Esophagus (tissue), 2 donors: Measurements from ENCODE around the gene IMP3. TPM values are rescaled to one million over a fixed set of nuclear protein-coding genes. Genes with fewer than 3 reads are reported as not detected.

ENCODE experiments used
- H3K27ac ChIP-seq, 2 donors: one replicate each; pipeline ENCODE4 v1.5.1; 2013; ENCODE audit warnings: low read depth in 2 of 2, mild to moderate bottlenecking in 2 of 2, inconsistent platforms in 1 of 2, low read length in 1 of 2, moderate library complexity in 1 of 2
- H3K27me3 ChIP-seq, 2 donors: one replicate each; pipeline ENCODE4 v1.6.1; 2013; ENCODE audit warnings: low read length in 2 of 2, control low read depth in 1 of 2, mild to moderate bottlenecking in 1 of 2; ENCODE audit not compliant: insufficient read depth in 2 of 2, control insufficient read depth in 1 of 2
- H3K36me3 ChIP-seq, 2 donors: one replicate each; pipeline ENCODE4 v1.6.1; 2013; ENCODE audit warnings: low read length in 1 of 2; ENCODE audit not compliant: control insufficient read depth in 2 of 2, insufficient read depth in 2 of 2
- H3K4me1 ChIP-seq, 2 donors: one replicate each; pipeline ENCODE4 v1.6.1; 2013; ENCODE audit warnings: low read length in 1 of 2; ENCODE audit not compliant: control insufficient read depth in 2 of 2, insufficient read depth in 2 of 2
- H3K4me3 ChIP-seq, 2 donors: one replicate each; pipeline ENCODE4 v1.5.1; 2013; ENCODE audit warnings: low read length in 2 of 2, mild to moderate bottlenecking in 2 of 2, low read depth in 1 of 2, moderate library complexity in 1 of 2
- H3K9me3 ChIP-seq, 2 donors: one replicate each; pipeline ENCODE4 v1.6.1; 2013; ENCODE audit warnings: mild to moderate bottlenecking in 2 of 2, low read depth in 1 of 2, low read length in 1 of 2, moderate library complexity in 1 of 2; ENCODE audit not compliant: control insufficient read depth in 2 of 2, insufficient read depth in 1 of 2
- WGBS, 2 donors: extraction: QIAGEN DNeasy Blood & Tissue Kit; methylation state at CpG; one replicate each; pipeline ENCODE4 v1.1.7; 2013; 5-methylcytosine and 5-hydroxymethylcytosine counted together
- polyA plus RNA-seq, 2 donors: library from polyadenylated mRNA; stranded (reverse); fragments of 200-250 nt; gene quantifications; one replicate each; pipeline ENCODE4 v1.2.3, GENCODE V29; 2013
- donor health status: healthy with polysubstance abuse.
- donor health status: Bipolar disorder and iron deficiency.

Gene IMP3
- polyA plus RNA-seq, 2 donors = 59.4 to 91.1 TPM

DNA sequence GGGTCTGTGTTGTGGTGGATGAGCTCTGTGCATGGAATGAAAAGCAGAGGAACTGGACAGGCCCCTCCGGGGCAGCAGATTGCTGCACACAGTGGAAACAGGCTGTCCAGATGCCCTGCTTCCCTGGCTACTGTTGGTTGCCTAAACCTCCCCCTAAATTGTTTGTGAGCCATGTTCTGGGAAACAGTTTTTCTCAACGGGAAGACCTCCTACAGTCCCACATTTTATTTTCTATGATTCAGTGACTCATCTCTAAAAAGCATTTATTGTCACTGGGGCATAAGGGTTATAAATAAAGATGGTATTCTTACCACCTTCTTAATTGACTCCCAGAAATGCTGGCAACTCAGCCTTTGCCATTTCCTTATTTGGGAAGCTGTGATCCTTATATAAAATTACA, 40.6 kb downstream of the IMP3 start:
- Histone ChIP-seq H3K27ac (peak overlapping the region in 1 of 2 donors; percentile 3), H3K4me3 (no peak overlapping the region), H3K4me1 (no peaks in the 10 kb centered on the region), H3K27me3 (no peaks in the 10 kb centered on the region), H3K9me3 (no peaks in the 10 kb centered on the region), H3K36me3 (peaks cover 3 to 17% of the 10 kb centered on the region in 2 donors)
- WGBS, 2 donors = 54 to 60% methylated on average over 2 of the region's 2 CpGs

DNA sequence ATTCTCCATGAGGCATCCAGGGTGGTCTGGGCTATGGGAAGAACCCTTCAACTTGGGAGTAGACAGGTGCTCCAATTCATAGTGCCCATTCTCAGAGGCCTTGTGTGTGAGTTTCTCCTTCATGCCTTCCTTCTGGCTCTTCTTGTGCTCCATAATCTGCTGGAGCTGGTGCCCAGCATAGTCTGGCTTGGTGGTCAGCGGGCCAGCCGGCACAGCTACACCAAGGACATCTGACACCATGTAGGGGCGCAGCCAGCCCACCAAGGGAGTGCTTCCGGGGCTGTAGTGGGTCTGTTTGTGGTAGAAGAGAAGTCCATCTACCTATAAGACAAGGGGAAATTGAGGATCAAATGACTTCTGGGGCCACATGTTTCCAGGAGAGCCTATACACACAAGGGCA, 41.7 kb downstream of the IMP3 start:
- H3K4me1 ChIP-seq = no peaks in the 10 kb centered on the region
- no peak overlapping the region for H3K27ac ChIP-seq
- H3K4me3 ChIP-seq = no peak overlapping the region
- H3K27me3 ChIP-seq = no peaks in the 10 kb centered on the region
- no peaks in the 10 kb centered on the region for H3K9me3 ChIP-seq
- peaks cover 3 to 18% of the 10 kb centered on the region in 2 donors for H3K36me3 ChIP-seq
- WGBS, 2 donors = 93% methylated on average over 4 of the region's 4 CpGs

DNA sequence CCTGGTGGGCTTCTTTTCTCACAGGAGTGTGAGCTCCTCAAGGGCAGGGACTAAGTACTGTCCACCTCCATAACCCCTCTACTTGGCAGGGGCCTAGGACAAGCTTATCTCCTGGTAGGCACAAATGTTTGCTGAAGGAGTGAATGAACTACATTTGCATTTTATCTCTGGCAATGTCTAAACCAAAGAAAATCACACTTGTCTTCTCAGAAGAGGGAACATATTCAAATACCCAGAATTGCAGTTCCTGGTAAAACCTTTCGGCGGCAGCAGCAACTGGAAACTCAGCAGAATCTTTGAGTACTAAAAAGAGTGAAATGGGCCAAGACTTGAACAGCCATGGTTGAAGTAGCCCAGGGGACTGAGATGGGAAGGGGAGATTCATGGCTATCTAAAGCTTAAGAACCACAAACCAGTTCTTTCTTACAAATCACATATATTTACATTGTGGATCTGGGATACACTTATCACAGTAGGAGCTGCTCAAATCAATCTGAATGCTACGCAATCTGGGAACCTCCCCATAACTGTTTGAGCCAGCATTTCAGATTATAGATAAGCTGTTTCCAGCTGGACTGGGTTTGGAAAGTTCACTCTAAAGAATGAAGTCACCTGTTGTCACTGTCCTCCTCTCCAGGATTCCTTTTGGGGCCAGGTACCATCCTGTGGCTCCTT, 42.2 kb downstream of the IMP3 start:
- Histone ChIP-seq H3K27ac (no peak overlapping the region), H3K9me3 (no peaks in the 10 kb centered on the region), H3K4me1 (no peaks in the 10 kb centered on the region), H3K4me3 (no peak overlapping the region), H3K27me3 (no peaks in the 10 kb centered on the region), H3K36me3 (peaks cover 3 to 18% of the 10 kb centered on the region in 2 donors)
- WGBS, 2 donors = 73% methylated on average over 3 of the region's 3 CpGs

DNA sequence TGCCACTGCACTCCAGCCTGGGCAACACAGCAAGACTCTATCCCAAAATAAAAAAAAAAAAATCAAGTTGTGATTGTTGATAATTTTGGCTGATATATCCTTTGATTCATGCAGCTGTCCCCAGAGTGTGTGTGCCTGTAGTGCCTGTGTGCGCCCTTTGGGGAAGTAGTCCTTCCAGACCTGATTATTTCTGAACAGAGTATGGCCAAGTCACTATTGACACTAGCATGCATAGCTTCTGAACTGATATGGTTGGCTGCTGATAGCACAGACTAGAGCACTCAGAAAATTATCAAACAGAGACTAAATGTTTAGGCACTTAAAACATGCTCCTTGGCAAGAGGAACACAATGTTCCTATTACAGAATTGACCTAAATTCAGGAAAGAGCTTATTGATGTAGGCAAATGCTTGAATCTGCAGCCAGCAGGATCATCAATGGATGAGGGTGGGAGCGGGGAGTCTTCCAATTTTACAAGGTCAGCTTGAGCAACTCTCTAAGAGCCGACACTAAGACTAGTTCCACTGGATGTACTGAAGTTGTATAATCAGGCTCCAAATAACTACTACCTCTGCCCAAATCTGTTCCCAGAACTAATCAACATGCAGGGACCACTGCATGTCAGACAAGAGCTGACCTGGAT, 43.2 kb downstream of the IMP3 start:
- Histone ChIP-seq H3K4me3 (no peak overlapping the region), H3K27ac (no peak overlapping the region), H3K9me3 (no peaks in the 10 kb centered on the region), H3K27me3 (no peaks in the 10 kb centered on the region), H3K4me1 (no peaks in the 10 kb centered on the region), H3K36me3 (peaks cover 3 to 22% of the 10 kb centered on the region in 2 donors)
- WGBS, 2 donors = 93 to 96% methylated on average over 3 of the region's 3 CpGs

DNA sequence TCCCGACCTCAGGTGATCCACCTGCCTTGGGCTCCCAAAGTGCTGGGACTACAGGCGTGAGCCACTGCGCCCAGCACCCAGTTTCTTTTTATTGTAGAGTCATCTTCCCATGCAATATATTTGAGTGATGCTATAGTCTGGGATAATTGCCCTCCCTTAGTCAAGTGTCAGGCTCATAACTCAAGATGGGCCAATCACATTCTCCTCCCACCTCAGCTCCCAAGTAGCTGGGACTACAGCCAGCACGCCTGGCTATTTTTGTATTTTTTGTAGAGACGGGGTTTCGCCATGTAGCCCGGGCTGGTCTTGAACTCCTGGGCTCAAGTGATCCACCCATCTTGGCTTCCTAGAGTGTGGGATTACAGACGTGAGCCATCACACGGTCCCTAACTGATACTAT, 45.7 kb downstream of the IMP3 start:
- H3K36me3 ChIP-seq = peaks cover 3 to 16% of the 10 kb centered on the region in 2 donors
- H3K27ac ChIP-seq = no peak overlapping the region
- H3K9me3 ChIP-seq = no peaks in the 10 kb centered on the region
- WGBS, 2 donors = 89 to 95% methylated on average over 9 of the region's 9 CpGs
- no peaks in the 10 kb centered on the region for H3K4me1 ChIP-seq
- H3K4me3 ChIP-seq = no peak overlapping the region
- no peaks in the 10 kb centered on the region for H3K27me3 ChIP-seq

DNA sequence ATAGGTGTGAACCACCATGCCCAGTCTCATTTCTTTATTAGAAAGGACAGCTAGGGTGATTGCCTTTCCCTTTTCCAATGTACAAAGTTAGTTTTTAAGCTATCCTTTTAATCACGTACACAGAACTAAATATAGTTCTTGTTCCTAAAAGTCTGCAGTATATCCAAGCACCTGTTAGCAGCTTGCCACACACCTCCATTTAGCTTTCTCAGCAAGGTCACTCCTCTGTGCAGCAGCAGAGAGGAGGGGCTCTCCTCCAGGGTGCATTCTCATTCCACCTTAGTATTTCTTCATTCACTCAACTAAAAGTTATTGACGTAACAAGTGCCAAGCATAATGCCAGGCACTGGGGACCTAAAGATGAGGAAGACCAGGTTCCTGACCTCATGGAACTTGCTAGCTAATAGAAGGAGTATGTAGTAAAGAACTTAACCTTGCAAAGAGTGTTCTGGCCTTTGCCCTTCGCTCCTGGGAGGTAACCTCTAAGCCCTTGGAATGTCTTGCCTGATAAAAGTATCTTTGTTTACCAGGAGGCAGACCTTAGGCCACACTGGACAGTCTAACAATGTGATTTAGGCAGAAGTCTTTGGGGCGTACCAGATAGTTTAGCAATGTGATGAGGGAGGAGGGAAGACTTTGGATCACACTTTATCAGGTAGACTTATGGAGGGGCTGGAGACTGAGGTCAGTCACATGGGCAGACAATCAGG, 48.2 kb downstream of the IMP3 start:
- H3K27ac ChIP-seq = no peak overlapping the region
- no peaks in the 10 kb centered on the region for H3K9me3 ChIP-seq
- H3K4me1 ChIP-seq = no peaks in the 10 kb centered on the region
- H3K36me3 ChIP-seq = peaks cover 0 to 11% of the 10 kb centered on the region in 2 donors
- no peak overlapping the region for H3K4me3 ChIP-seq
- WGBS, 2 donors = 90 to 95% methylated on average over 4 of the region's 4 CpGs
- no peaks in the 10 kb centered on the region for H3K27me3 ChIP-seq

DNA sequence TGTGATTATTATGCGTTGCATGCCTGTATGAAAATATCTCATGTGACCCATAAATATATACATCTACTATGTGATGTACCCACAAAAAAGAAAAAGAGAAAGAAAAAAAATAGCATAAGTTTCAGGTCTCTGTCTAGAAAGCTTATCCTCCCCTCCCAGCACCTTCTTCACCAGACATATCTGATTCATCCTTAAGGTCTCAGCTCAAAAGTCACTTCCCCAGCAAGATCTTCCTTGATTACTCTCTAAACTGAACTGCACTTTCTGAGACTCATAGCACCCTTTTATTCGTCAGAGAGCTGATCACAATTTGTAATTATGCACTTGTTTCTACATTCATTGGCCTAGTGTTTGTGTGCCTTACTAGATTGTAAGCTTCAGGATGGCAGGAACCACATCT, 49.8 kb downstream of the IMP3 start:
- no peaks in the 10 kb centered on the region for H3K4me1 ChIP-seq
- H3K36me3 ChIP-seq = peaks cover 0 to 7% of the 10 kb centered on the region in 2 donors
- H3K27ac ChIP-seq = no peak overlapping the region
- H3K9me3 ChIP-seq = no peaks in the 10 kb centered on the region
- WGBS, 2 donors = 93% methylated on average over 2 of the region's 2 CpGs
- no peak overlapping the region for H3K4me3 ChIP-seq
- H3K27me3 ChIP-seq = no peaks in the 10 kb centered on the region

Other genes starting within 250 kb of the IMP3 start
- gene SIN3A, start 188.5 kb downstream of the IMP3 start, polyA plus RNA-seq = 10 to 100 TPM in 1 of 2 donors, 1 to 10 TPM in 1; 7.2 to 10.4 TPM
- gene PTPN9, start 60.9 kb downstream of the IMP3 start, polyA plus RNA-seq = 1 to 10 TPM; 3.1 to 6.5 TPM
- gene SNUPN, start 14.5 kb downstream of the IMP3 start, polyA plus RNA-seq = 10 to 100 TPM in 1 of 2 donors, 1 to 10 TPM in 1; 9.6 to 11.1 TPM
- gene SNX33, start 7.7 kb upstream of the IMP3 start, polyA plus RNA-seq = 10 to 100 TPM; 24.0 to 43.4 TPM
- gene CSPG4, start 72.6 kb upstream of the IMP3 start, polyA plus RNA-seq = 1 to 10 TPM; 3.0 to 4.0 TPM
- gene UBE2Q2, start 203.2 kb upstream of the IMP3 start, polyA plus RNA-seq = 10 to 100 TPM; 10.9 to 12.2 TPM